ENCODE results near the gene TIMM13. TPM values are rescaled to one million over a fixed set of nuclear protein-coding genes. Genes with fewer than 3 reads are reported as not detected.

Gene TIMM13
- total RNA-seq, 1 donor from 2014 or later = 63.9 TPM

DNA sequence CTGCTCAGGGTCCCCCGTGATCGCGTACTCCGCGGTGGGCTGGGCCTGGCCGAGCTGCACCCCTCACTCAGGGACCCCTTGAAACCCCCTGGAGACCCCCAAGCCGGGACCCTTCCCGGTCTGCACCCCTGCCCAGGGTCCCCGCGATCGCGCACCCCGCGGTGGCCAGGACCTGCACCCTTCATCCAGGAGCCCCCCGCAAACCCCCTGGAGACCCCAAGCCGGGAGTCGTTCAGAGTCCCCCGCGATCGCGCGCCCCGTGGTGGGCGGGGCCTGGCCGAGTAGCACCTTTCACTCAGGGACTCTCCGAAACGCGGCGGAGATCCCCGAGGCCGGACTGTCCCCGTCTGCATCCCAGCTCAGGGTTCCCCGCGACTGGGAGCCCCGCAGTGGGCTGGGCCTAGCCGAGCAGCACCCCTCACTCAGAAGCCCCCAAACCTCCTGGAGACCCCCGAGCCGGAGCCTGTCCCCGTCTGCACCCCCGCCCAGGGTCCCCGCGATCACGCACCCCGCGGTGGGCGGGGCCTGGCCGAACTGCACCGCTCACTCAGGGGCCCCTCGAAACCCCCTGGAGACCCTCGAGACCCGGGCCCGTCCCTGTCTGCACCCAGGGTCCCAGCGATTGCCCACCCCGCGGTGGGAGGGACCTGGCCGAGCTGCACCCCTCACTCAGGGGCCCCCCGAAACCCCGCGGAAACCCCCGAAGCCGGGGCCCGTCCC, 28.6 kb upstream of the TIMM13 start:
- ATAC-seq (no peak), DNase-seq (ENCODE audit: low spot score) (no peak)

DNA sequence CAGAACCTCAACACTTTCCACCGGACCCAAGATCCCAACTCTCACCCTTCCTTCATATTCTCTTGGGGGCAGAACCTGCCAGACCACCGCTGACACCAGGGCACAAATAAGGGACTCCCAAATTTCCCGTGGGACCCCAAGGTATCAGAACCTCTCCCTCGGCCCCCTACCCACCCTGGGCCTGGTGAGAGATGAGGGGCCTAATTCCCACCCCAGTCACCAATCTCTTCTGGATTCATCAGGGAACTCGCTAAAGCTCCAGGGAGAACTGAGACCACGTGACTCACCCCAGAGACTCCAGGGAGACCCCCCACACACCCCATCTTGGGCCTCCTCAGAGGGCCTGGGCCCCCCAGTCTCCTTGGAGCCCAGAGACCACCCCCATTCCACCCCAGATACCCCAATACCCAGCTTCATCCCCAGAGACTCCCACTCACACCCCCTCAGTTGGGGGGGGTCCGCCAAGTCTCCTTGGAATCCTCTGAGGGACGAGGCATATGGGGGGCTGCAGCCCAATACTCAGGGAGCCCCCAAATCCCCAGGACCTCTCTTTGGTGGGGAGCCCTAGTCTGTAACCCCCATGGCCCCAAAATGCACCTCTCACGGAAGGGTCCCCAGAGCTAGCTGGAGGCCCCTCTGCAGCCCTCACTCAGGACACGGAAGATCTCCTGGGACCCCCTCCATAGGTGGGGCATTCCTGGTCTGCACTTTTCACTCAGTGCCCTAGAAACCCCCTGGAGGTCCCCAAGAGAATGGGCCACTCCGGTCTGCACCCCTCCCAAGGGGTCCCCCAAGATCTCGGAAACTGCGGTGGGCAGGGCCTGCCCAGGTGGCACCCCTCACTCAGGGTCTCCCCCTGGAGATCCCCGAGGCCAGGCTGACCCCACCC, 27.8 kb upstream of the TIMM13 start:
- no peak for DNase-seq (ENCODE audit: low spot score)
- no peak for ATAC-seq

- DNase-seq (ENCODE audit: low spot score) (no peak), ATAC-seq (no peak)
Observed at GRCh38 chr19:2454199-2454961, 27.0 kb upstream of the TIMM13 start.

- ATAC-seq (no peak), DNase-seq (ENCODE audit: low spot score) (no peak)
Observed at GRCh38 chr19:2453431-2454025, 26.1 kb upstream of the TIMM13 start.

- no peak for DNase-seq (ENCODE audit: low spot score)
- ATAC-seq = no peak
Observed at GRCh38 chr19:2451741-2452140, 24.4 kb upstream of the TIMM13 start.

GRCh38 chr19:2451138-2451537, 23.8 kb upstream of the TIMM13 start:
- no peak for ATAC-seq
- DNase-seq (ENCODE audit: low spot score) = no peak

DNA sequence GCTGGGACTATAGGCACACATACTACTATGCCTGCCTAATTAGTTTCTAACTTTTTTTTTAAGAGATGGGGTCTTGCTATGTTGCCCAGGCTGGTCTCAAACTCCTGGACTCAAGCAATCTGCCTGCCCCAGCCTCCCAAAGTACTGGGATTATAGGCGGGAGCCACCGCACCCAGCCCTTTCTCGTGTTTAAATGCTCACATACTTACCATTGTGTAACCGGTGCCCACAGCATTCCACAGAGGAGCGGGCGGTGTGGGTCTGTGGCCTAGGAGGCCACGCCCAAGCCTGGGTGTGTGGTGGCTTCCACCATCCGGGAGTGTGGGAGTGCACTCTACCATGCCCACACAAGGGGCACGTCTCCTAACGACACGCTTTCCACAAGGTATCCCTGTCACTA, 21.6 kb upstream of the TIMM13 start:
- DNase-seq (ENCODE audit: low spot score) (no peak), ATAC-seq (no peak)

DNA sequence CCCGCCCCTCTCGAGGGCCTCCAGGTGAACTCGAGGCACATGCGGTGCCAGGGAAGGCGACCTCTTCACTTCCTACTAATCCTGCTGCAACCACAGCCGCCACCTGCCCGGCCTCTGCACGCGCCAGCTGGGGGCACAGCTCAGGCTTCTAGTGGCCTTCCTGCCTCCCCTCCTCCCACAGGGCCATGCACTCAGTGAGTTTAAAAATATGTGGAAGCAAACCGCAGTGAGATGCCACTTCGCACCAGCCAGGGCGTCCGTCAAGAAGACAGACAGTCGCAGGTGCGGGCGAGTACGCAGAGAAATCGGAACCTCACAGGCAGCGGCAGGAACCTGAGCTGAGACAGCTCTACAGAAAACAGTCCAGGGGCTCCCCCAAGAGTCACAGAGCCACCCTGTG, 19.0 kb upstream of the TIMM13 start:
- ATAC-seq = no peak
- no peak for DNase-seq (ENCODE audit: low spot score)

DNA sequence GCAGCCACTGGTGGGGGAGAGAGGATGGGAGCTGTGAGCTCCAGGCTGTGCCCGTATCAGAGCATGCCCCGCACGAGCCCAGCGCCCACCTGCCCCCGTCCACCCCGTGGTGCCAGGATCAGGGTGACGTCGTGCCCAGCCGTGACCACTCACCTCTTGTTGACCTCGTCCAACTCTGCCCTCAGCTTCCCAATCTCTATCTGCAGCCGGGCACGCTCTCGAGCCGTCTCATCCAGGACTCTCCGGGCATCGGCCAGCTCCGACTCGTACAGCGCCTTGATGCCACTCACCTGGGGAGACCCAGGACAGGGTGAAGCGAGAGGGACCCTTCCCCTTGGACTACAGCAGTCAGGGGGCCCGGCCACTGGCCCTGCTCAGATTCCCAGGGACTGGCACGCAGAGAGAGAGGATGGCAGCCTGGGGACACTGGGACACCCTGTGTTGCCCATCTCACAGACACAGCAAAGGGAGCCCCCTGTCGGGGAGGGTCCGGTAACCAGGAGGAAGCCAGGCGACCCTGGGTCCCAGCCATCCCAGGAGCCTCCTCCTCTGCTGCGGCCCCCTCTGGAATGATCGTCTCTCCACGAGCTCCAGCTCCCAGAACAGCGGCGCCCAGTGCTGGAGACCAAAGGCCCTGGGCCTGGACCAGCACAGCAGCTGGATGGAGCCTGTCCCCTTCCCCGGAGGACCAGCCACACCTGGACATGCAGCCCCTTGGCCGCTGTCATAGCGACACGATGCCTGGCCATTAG, 17.0 kb upstream of the TIMM13 start:
- DNase-seq (ENCODE audit: low spot score) (no peak), ATAC-seq (no peak)

DNA sequence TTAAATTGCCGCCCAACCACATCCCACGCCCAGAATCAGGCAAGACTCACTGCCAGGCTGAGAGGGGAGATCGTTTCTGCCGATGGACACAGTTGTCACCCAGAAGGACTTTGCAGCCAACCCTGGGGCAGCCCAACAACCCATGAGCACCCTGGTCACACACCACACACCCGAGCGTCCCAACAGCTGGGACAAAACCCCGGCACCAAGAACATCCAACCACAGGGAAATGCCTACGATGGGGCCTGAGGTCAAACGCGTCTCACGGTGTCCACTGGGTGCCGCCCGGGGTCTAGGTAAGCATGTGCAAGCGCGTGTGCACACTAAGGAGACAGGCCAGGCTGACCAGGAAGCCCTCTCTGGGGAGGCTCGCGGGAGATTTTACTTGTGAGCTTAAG, 16.4 kb upstream of the TIMM13 start:
- DNase-seq (ENCODE audit: low spot score) (no peak), ATAC-seq (no peak)

GRCh38 chr19:2443116-2443784, 15.9 kb upstream of the TIMM13 start:
- no peak for DNase-seq (ENCODE audit: low spot score)
- no peak for ATAC-seq

DNA sequence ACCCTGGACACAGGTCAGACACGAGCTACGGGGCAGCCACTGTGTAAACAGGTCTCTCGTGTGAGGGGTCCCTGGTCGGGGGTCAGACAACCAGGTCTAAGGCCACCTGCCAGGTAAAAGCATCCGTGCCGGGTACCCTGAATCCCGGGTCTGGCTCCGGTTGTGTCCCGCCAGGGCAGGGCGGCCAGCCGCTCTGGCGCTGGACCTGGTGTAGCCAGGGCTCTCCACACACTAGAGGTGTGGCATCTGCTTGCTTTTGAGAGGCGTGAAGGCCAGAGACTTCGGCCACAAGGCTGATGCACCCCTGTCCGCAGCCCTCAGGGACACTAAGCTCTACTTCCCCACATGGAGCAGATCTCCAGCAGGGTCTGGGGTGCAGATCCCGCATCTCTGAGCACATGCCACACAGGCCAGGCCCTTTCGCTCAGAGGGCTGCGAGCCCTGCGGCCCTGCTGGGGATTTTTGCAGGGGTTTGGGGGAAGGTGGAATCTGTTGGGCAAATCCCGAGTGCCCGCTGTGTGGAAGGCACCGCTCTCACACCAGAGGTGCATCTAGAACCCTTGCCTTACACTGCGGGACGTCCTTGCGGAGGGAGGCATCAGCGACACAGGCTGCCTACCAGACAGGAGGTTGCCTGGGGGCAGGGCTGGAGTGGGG, 13.8 kb upstream of the TIMM13 start:
- ATAC-seq = no peak

DNA sequence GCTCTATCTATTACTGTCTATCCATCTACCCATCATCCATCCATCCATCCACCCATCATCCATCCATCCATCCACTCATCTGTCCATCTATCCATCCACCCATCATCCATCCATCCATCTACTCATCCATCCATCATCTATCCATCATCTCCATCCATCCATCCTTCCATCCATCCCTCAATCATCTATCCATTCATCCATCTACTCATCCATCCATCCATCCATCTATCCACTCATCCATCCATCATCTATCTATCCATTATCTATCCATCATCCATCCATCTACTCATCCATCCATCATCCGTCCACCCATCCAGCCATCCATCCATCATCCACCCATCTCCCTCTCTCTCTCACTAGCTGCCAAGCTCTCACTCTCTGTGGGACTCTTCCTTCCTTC, 13.1 kb upstream of the TIMM13 start:
- DNase-seq (ENCODE audit: low spot score) = no peak
- ATAC-seq = no peak

More for the DNA sequence above, 13.8 kb upstream of the TIMM13 start:
- no peak for DNase-seq (ENCODE audit: low spot score)

- ATAC-seq (no peak), DNase-seq (ENCODE audit: low spot score) (no peak)
Observed at GRCh38 chr19:2438178-2438577, 10.8 kb upstream of the TIMM13 start.

DNA sequence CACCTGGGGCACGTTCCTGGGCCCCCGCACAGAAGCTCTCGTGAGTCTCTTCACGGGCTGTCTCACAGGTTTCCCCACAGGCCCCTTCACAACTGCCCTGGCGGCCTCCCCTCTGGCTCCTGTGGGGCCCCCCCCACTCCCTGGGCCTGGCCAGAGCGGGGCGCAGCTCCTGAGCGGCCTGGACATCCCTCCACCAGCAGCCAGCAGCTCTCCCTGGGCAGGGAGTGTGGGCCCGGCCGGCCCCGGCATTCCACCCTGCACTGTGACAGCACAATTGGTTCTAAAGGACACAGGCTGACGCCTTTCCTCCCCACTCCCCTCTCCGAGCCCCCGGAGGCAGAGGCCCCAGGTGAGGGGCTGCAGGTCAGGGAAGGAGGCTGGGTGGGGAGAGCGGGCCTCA, 9.5 kb upstream of the TIMM13 start:
- ATAC-seq (no peak), DNase-seq (ENCODE audit: low spot score) (no peak)

DNA sequence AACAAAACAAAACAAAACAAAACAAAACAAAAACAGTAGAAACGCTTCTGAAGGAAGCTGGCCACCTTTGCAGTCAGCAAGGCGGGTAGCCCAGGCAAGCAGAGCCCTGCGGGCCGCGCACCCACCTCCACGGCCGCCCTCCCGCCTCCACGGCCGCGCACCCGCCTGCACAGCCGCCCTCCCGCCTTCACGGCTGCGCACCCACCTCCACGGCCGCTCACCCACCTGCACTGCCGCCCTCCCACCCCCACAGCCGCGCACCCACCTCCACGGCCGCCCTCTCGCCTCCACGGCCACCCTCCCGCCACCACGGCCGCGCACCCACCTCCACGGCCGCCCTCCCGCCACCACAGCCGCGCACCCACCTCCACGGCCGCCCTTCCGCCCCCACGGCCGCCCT, 9.0 kb upstream of the TIMM13 start:
- ATAC-seq = no peak
- no peak for DNase-seq (ENCODE audit: low spot score)

DNA sequence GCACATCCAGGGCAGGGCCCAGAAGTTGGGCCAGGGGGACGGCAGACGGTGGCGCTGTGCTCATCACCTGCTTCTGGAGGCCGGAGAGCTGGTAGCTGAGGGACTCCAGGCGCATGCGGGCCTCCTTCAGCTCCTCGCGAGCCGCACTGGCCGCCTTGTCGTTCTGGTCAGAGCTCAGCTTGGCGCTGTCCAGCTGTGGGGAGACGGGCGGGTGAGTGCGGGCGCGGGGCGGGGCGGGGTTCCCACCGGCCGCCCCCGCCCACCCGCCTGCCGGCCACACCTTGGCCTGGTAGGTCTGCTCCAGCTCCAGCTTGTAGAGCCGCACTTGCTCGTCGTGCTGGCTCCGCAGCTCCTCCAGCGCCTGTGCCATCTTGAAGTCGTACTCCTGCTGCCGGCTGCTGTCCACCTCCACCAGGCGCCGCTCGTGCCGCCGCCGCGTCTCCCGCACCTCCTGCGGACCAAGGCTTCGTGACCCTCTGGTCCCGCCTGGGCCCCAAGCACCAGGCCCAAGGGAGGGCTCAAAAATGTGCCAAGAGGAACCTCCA, 7.4 kb upstream of the TIMM13 start:
- DNase-seq (ENCODE audit: low spot score) (no peak), ATAC-seq (no peak)

GRCh38 chr19:2434267-2434666, 6.9 kb upstream of the TIMM13 start:
- no peak for ATAC-seq
- DNase-seq (ENCODE audit: low spot score) = no peak

GRCh38 chr19:2433854-2434253, 6.5 kb upstream of the TIMM13 start:
- no peak for DNase-seq (ENCODE audit: low spot score)

More at GRCh38 chr19:2433854-2434253, 6.5 kb upstream of the TIMM13 start:
- no peak for ATAC-seq

Measured in left lobe of liver (tissue), 2 donors.